Stimulated activated CD4-positive, alpha-beta T cell treated with anti-CD3 and anti-CD28 coated beads, TNF-alpha, amount 100 ng/mL, for 24 hours (primary cell): ENCODE data around the gene GCC1.
A peak's percentile ranks its signal among the peaks of the same experiment; 100 is the strongest.
"Not testable (repeated sequence)": the region's sequence is repeated elsewhere in the genome, so short reads cannot be mapped to it uniquely, and the experiment has no call there.

Experiments
- DNase-seq, 3 experiments: peaks; one replicate each; pipeline ENCODE4 v3.0.0-alpha.2; 2020; ENCODE audit warnings: low read depth in 3 of 3

The GCC1 gene

DNA sequence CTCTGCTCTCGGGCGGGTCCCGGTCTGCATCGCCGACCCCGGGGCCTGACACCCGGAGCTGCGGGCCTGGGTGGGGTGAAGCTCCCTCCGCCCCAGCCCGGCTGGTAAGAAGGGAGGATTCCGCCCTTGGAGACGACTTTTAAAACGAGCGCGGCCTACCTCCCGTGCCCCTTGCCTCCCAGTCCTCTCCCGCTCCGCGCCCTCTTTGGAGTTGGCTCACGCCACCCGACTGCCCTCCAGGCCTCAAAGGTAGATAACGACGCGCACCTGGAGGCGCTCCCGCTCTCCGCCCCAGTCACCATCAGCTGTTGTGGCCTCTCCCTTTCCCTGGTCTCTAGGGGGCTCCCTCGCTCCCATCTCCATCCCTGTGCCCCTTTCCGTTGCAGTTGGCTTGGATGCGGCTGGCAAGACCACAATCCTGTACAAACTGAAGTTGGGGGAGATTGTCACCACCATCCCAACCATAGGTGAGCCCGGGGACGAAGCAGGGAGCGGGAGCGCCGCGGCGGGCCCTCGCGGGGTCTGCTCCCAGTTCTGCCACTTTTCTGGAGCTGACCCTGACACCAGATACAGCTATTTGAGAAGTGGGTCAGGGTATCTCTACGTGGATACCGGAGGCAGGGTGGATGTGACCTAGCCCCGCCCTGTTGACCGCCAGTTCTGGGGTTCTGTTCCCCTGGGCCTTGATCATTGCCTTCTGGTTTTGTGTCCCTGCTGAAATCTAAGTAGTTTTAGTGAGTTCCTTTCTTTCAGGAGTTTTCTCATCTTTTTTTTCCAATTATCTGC, 3.5 kb upstream of the GCC1 start:
- DNase-seq, result peak in 1 of 3 experiments; percentile 19

DNA sequence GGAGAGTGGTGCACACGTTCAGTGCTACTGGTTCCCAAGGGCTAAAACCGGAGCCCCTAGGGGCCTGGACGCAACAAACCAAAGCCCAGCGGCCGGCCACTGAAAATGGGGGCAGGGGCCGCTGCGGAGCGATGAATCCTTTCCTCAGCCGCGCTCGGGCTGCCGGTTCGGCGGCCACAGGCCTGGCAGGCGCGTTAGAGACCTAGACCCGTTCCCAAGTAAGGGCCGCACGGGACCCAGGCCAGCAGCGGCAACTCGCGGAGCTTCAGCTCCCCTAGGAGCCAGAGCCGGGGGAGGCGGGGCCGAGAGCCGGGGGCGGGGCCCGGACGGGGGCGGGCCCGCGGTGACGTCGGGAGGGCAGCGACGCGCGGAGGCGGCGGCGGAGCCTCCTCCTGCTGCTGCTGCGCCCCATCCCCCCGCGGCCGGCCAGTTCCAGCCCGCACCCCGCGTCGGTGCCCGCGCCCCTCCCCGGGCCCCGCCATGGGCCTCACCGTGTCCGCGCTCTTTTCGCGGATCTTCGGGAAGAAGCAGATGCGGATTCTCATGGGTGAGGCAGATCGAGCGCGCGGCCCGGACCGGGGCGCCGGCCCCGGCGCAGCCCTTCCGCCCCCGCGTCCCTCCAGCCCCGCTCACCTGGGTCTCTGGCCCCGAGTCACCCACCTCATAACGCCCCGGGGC, 2.8 kb upstream of the GCC1 start, which contains the start of gene ARF5:
TSS of gene ARF5 (plus strand) at position 393 of the 678 bp plus-strand sequence. CDS start at position 481, 88 bp downstream.
- DNase-seq, result peak; percentile 76 to 86 (median 81)

DNA sequence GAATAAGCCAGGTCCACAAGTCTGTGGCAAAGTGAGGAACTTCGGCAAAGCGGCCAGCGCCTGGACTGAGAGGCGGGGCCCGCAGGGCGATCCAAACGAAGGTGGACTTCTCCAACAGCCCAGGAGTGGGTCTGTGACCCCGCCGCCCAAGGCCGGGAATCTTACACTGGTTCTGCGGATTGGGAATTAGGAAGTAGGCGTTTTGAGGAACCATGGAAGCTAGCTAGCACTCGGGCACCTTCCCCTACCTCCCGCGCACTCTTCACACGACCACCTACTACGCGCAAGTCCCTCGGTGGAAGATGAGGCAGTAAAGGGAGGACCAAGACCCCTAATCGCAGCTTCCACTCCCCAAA, 2.2 kb upstream of the GCC1 start:
- no peak for DNase-seq

DNA sequence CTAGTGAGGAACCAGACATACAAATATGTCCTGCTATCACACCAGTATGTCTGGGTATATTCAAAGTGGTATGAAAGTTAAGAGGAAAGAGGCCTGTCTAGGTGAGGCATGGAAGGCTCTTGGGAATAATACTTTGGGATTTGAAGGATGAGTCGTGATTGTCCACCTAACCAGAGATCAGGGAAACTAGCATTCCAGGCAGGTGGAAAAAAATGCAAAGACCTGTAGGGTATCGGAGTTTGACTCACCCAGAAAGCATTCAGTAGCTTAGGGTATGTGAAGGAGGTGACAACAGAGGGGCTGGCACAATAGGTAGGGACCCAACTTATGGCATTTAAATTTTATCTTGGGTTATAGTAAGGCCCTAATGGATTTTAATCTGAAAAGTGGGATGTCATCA, 950 bp upstream of the GCC1 start:
- no peak for DNase-seq

DNA sequence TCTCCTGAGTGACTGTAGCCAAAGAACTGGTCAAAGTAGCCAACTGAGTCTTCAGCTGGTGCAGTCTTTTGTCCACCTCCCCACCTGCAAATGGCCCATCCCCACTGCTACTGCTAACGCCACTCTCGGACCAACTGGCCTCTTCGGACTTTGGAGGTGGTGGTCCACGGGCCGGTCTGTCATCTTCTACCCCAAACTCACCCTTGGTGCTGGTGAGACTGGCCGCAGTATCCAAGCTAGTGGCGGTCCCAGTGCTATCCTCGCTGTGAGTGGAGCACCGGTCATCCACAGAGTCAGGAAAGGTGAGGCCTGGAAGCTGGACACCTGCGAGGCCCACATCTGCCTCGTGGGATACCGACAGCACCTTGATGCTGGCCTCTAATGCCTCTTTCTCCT, 750 bp downstream of the GCC1 start:
- no peak for DNase-seq

DNA sequence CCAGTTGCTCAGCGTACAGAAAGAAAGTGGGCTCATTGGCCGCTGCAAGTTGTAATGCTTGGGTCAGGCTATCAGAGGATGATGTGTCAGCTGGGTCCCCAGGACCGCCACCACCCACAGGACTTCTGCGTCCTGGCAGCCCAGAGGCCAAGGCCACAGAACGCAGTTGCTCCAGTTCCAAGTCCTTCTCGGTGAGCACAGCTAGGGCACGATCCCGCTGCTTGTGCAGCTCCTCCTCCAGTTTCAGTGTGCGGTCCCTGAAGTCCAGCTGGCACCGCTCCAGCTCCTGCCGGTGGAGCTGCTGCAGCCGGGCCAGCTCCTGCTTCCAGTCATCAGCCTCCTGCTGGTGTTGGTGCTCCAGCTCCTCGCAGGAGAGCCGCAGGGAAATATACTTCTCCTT, 3.0 kb downstream of the GCC1 start:
- DNase-seq, result no peak

DNA sequence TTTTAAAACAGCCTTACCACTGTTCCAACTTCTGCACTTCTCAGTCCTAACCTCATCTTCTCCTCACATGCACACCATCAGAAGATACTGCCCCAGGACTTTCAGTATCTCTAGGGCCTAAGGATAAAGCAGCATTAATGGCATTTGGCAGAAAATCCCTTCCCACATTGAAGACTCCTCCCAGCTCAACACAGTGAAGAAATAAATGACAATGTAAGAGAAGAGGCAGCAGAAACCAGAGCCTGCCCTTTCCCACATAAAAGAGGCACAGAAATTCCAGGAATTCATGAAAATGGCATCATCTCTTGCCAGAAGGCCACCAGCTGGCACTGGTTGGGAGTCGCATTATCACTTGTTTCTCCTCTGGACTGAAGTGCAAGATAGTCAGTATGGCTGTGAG, 3.7 kb downstream of the GCC1 start:
- no peak for DNase-seq

DNA sequence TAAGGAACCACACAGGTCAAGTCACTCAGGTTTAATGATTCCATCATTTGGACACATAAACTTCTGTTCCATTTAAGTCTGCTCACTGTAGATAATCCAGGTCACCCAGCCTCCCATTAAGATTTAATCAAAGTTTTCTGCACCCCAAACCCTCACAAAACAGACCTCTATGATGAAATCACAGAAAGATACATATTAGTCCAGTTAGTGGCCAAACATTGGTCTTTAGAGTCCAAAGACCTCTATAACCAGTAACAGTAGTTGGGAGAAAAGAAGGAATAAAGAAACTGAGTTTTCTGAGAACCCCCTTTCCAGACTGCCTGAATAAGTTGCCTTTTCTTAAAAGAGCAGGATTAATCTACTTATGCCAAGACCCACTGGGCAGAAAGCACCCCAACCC, 4.8 kb downstream of the GCC1 start:
- DNase-seq, result no peak

DNA sequence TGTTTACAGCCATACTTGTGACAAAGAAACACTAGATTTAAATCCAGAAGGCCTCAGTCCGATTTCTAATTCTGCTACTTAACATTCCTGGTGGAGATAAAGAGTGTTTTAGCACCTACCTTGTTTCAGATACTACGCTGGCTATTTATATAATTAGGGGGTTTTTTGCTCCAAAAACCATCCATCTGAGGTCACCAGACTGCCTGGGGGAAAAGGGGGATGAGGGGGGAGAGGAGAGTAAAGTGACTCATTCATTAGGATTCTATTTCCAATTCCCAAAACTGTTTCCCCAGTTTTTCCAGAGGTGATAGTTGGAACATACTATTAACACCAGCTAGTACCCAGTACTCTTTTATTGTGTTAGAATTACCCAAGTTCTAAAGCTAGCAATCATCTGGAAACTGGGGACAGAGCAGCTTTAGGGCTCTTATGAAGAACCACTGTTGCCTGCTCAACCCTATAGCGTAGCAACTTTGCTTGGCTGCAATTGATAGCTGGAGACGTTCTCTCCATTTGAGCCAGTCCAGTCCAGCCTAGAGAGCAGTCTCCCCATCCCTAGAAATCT, 6.6 kb downstream of the GCC1 start:
- no peak for DNase-seq

DNA sequence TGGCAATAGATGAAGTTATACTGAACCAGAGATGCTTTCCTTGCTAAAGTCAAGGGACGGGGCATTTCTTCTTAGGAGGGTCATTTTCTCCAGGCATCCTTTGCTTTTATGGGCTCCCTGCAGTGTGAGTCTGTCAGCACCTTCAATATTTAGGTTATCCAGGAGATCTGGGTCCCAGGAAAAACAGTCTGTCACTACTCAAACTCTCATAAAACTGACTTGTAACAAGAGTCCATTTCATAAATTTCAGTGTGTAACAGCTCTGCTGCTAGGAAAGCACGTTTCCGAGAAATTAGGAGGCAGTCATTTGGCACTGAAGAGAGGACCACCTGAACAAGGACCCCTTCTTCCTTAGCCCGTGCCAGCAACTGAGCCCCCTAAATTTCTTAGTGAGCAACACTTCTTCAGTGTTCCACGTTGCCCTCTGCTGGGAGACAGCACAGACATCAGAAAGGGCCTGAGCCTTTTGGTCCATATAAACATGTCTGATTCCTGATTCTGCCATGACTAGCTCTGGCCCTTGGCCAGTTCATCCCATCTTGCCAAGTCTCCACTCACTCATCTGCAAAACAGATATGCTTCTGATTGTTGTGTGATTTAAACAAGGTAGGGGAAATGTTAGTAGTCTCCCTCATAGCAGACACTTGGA, 7.2 kb downstream of the GCC1 start:
- DNase-seq, result no peak

DNA sequence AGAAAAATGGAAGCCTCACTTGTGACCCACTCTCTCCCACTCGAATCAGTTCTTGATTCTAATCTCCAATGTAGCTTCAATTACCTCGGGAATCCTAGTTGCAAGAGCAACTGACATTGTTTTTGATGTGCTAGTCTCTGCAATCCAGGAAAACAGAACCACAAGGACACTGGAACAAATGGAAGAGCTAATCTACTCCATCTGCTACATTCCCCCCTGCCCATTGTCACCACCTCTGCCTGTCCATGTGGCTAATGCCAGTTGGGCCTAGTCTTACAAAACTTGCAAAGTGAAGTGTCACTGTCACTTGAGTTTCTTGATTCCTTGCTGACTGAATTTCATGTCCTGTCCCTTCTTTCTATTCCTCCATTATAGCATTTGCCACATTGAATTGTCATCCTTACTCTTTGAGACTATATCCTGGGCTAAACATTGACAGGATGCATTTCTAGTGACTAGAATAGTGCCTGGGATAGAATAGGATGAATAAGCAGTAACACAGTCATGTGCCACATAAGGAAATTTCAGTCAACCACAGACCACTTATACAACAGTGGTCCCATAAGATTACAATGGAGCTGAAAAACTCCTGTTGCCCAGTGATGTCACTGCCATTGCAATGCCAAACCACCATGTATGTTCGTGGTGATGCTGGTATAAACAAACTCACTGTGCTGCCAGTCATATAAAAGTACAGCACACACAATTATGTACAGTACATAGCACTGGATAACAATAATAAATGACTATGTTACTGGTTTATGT, 13.5 kb downstream of the GCC1 start:
- no peak for DNase-seq

DNA sequence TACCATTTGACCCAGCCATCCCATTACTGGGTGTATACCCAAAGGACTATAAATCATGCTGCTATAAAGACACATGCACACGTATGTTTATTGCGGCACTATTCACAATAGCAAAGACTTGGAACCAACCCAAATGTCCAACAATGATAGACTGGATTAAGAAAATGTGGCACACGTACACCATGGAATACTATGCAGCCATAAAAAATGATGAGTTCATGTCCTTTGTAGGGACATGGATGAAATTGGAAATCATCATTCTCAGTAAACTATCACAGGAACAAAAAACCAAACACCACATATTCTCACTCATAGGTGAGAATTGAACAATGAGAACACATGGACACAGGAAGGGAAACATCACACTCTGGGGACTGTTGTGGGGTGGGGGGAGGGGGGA, 17.4 kb downstream of the GCC1 start:
- DNase-seq, result not testable (repeated sequence)

DNA sequence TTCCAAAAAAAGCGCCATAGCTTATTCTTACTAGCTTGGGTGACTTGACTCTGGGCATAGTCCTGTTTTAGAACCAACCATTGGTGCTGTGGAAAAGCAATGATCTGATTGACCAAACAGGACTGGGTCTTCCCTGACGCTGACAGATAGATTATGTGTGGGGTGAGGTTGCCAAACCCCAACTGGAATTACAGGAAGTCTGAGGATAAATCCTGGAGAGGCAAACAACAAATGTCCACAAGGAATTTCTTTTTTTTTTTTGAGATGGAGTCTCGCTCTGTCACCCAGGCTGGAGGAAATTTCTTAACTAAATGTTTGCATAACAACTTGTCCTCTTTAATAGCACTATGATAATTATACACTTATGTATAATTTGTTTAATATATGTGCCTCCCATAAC, 19.2 kb downstream of the GCC1 start:
- no peak for DNase-seq

DNA sequence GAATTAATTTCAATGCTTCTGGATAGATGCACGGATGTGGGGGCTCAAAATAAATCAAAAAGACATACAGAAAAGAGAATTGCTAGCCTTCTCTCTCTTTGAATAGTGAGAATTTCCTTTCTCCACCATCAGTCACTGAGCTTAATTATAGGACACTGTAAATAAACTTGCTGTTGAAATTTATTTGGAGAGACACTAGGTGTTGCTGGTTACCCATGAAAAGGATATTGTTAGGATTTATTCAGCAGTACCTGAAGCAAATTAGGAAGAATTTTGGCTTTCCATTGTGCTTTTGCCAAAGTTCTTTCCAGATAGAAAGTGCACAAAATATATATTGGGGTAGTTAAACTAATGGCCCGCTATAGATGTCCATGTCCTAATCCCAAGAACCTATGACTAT, 27.6 kb downstream of the GCC1 start:
- DNase-seq, result no peak

DNA sequence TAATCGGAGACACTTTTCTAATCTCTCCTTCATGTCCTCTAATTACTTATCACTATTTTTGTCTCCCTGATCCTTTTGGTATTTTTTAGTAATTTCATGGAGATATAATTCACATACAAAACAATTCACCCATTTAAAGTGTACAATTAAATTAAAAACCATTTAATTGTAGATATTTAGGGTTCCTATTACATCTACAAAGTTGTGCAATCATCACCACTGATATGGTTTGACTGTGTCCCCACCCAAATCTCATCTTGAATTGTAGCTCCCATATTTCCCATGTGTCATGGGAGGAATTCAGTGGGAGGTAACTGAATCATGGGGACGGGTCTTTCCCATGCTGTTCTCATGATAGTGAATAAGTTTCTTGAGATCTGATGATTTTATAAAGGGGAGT, 29.0 kb downstream of the GCC1 start:
- no peak for DNase-seq

DNA sequence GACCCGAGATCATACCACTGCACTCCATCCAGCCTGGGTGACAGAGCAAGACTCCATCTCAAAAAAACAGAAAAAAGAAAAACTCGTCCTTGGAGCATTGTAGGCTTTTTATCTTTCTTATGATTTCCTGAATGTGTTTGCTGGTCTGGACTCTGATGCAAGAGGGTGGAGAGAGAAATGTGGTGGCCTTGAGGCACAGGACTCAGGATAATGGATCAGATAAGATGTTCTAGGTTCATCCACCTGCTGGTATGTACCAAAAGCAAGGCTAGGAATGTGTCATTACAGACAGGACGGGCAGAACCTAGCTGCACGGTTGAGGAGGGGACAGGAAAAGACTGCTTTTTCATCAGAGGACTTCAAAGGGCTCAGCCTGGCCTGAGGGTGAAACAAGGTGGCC, 33.5 kb downstream of the GCC1 start:
- DNase-seq, result no peak

DNA sequence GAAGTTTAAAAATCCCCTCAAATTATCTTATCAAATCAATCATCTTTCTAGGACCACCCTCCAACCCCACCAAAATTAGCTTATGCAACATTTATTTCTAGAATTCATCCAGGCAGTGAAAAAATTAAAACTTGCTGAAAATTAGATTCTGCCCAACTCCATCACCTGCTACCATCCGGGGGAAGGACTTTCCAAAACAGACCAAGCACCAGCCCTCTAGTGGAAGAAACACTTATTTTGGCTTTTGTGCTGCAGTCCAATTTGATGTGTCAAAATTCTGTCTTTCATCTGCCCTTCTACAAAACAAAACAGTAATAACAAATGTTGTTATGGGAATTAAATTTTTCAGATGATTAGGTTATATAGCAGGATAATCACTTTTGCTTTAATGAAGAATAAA, 35.1 kb downstream of the GCC1 start:
- DNase-seq, result no peak

DNA sequence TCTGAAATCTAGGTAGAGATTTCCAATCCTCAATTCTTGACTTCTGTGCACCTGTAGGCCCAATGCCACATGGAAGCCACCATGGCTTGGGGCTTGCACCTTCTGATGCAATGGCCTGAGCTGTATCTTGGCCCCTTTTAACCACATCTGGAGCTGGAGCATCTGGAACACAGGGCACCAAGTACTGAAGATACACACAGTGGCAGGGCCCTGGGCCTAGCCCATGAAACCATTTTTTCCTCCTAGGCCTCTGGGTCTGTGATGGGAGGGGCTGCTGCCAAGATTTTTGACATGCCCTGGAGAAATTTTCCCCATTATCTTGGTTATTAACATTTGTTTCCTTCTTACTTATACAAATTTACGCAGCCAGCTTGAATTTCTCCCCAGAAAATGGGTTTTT, 39.1 kb downstream of the GCC1 start:
- DNase-seq, result no peak

DNA sequence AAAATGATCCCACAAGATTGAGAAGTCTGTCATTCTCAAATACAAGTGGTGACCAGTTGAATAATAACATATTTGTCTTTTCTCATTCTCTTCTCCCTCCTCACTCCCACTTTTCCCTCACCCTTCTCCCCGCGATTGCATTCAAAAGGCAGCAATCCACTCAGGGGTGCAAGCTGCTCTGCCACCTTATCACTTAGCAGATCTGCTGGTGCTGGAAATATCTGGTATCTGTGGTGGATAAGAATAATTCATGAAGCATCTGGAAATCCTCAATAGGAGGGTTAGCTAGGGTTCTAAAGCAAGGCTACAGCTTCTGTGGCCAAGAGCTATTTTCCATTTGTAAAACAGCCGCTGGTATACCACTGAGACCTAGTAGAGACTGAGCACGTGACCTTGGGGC, 43.8 kb downstream of the GCC1 start:
- no peak for DNase-seq

DNA sequence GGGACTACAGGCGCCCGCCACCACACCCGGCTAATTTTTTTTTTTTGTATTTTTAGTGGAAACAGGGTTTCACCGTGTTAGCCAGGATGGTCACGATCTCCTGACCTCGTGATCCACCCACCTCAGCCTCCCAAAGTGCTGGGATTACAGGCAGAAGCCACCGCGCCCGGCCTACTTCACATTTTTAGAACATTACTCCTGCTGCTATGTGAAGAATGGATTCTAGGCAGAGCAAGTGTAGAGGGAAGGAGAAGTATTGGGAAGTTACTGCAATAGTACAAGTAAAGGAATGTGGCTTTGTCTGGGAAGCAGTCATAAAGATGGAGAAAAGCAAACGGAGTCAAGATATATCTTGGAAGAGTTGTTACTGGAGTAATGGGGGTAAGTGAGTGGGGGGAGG, 44.9 kb downstream of the GCC1 start:
- not testable (repeated sequence) for DNase-seq

DNA sequence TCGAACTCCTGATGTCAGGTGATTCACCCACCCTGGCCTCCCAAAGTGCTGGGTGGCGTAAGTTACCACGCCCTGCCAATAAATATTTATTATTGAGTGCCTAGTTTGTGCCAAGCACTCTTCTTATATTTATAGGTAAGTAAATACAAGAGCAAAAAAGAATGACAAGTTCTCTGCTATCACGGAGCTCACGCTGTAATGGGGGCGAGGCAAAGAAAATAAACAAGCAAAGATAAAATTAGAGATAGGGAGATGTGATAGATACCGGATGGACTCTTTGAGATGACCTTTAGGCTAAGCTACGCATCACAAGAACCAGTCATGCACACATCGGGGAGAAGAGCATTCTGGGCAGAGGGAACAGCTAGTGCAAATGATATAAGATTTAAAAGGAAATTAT, 46.3 kb downstream of the GCC1 start:
- no peak for DNase-seq

DNA sequence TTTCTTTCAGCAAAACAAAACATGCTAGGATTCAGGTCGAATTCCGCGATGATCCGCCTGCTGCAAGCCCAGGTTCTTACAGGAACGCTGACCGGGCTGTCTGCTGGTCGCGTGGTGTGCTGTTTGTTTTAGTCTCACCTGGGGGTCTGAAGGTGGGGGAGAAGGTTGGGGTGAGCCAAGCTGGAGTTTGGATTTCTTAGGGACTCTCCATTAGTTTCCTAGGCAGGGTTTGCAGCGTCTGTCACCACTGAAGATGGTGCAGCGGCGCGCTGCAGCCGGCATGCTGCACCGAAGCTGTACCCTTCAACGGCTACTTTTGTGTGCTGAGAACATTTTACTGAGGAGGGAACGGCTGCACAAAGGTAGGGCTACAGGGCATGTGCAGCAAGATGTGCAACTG, 48.7 kb downstream of the GCC1 start:
- no peak for DNase-seq
